Measurements from ENCODE around the gene RAB18. TPM values are rescaled to one million over a fixed set of nuclear protein-coding genes. Genes with fewer than 3 reads are reported as not detected.

Gene RAB18
- total and polyA plus RNA-seq, 2 of the 8 experiments (the other 6 are each of a cell fraction or from before 2014, with no cell fraction given): 14.7 to 69.7 TPM

DNA sequence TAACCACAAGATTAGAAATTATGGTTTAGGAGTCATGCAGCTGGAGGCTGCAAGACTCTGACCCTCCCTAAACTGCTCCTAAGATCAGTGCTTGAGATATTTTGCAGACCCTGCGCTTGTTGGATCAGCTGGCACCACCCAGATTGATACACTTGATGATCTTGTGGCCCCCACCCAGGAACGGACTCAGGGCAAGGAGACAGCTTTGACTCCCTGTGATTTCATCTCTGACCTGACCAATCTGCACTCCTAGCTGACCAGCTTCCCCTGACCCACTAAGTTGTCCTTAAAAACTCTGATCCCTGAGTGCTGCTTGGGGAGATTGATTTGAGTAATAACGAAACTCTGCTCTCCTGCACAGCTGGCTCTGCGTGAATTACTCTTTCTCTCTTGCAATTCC is 8.0 kb upstream of the RAB18 start:
- no peak overlapping the region for H3K4me2 ChIP-seq (ENCODE audit: insufficient read depth in 1 of 2, low read depth in 2 of 2, low read length in 2 of 2)
- H4K20me1 ChIP-seq (replicated peaks in 1 of 2; ENCODE audit: control insufficient read depth in 1 of 2, insufficient read depth in 2 of 2, low read length in 2 of 2): no peaks in the 10 kb centered on the region
- no peaks in the 10 kb centered on the region for H3K79me2 ChIP-seq (ENCODE audit: control insufficient read depth in 1 of 2, insufficient read depth in 2 of 2, low read length in 2 of 2)
- H3K56ac ChIP-seq (replicated peaks; ENCODE audit: insufficient read length, low read depth, low read length): no peak overlapping the region
- no peak overlapping the region for H3K27ac ChIP-seq (ENCODE audit: low read depth, low read length)
- no peak overlapping the region for H2BK20ac ChIP-seq (ENCODE audit: low read length)
- H2BK12ac ChIP-seq (ENCODE audit: low read depth, low read length): no peak overlapping the region
- H3K23me2 ChIP-seq (ENCODE audit: low read depth, low read length): no peaks in the 10 kb centered on the region
- ChIA-PET CTCF (ENCODE audit: partially characterized antibody) (no interaction called here), POLR2A (ENCODE audit: partially characterized antibody) (no interaction called here)
- H3K9ac ChIP-seq (replicated peaks in 1 of 4; ENCODE audit: extremely low read depth in 1 of 4, low read depth in 3 of 4, low read length in 3 of 4): no peak overlapping the region
- no peak overlapping the region for H2BK15ac ChIP-seq (ENCODE audit: low read length)
- no peak overlapping the region for H4K91ac ChIP-seq (replicated peaks; ENCODE audit: insufficient read length, low read length)
- H2BK5ac ChIP-seq (ENCODE audit: low read depth, low read length): no peak overlapping the region
- no peak overlapping the region for H3K23ac ChIP-seq (ENCODE audit: insufficient read length)
- no peak overlapping the region for H3K18ac ChIP-seq (ENCODE audit: extremely low read depth, low read length)
- no peak overlapping the region for H4K8ac ChIP-seq (ENCODE audit: extremely low read depth, insufficient read depth, low read length)
- 96% methylated on average over 4 of the region's 4 CpGs; no CpG with 5 or more reads in 1 of the 2 experiments for WGBS, 2 experiments (ENCODE audit: extremely low coverage in 1 of 2, insufficient coverage in 1 of 2, insufficient read length in 1 of 2, insufficient replicate concordance in 2 of 2, low coverage in 1 of 2, low lambda C conversion rate in 2 of 2, missing lambda C conversion rate in 1 of 2)
- no peak overlapping the region for H2AK5ac ChIP-seq (ENCODE audit: low read depth, low read length)
- H2AFZ ChIP-seq (ENCODE audit: low read length): peak overlapping the region; percentile 89; the same call in 1 of the 2 replicates
- FAIRE-seq (no peak), DNase-seq (ENCODE audit: low read depth in 1 of 2, low spot score in 2 of 2) (no peak)
- no peak overlapping the region for H3K4me3 ChIP-seq (ENCODE audit: extremely low read depth in 1 of 4, insufficient read depth in 2 of 4, low read depth in 3 of 4, low read length in 4 of 4)
- H2BK120ac ChIP-seq (replicated peaks; ENCODE audit: low read depth, low read length): no peak overlapping the region
- H3K36me3 ChIP-seq (ENCODE audit: control insufficient read depth in 2 of 4, insufficient read depth in 4 of 4, low read length in 3 of 4): no peaks in the 10 kb centered on the region
- no peak overlapping the region for H4K5ac ChIP-seq (ENCODE audit: insufficient read length, low read depth, low read length)
- no peak overlapping the region for H3K4ac ChIP-seq (replicated peaks; ENCODE audit: insufficient read length, low read depth, low read length)
- H3K79me1 ChIP-seq (ENCODE audit: low read depth, low read length): no peaks in the 10 kb centered on the region
- no peak for TF ChIP-seq EGR1 (IDR thresholded peaks at IDR 0.05; ENCODE audit: borderline replicate concordance, low read depth, low read length)
- TF ChIP-seq SIN3A (conservative IDR thresholded peaks at IDR 0.05 in 1 of 2, IDR thresholded peaks at IDR 0.05 in 1 of 2; ENCODE audit: low read depth in 1 of 2, low read length in 2 of 2): no peak
- TF ChIP-seq, protein P1, sequence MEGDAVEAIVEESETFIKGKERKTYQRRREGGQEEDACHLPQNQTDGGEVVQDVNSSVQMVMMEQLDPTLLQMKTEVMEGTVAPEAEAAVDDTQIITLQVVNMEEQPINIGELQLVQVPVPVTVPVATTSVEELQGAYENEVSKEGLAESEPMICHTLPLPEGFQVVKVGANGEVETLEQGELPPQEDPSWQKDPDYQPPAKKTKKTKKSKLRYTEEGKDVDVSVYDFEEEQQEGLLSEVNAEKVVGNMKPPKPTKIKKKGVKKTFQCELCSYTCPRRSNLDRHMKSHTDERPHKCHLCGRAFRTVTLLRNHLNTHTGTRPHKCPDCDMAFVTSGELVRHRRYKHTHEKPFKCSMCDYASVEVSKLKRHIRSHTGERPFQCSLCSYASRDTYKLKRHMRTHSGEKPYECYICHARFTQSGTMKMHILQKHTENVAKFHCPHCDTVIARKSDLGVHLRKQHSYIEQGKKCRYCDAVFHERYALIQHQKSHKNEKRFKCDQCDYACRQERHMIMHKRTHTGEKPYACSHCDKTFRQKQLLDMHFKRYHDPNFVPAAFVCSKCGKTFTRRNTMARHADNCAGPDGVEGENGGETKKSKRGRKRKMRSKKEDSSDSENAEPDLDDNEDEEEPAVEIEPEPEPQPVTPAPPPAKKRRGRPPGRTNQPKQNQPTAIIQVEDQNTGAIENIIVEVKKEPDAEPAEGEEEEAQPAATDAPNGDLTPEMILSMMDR (IDR thresholded peaks at IDR 0.05; ENCODE audit: control extremely low read depth in 1 of 3, insufficient read depth in 1 of 3, low read depth in 1 of 3, low read length in 3 of 3): no peak
- TF ChIP-seq FOSL1 (IDR thresholded peaks at IDR 0.05; ENCODE audit: insufficient read depth, low read depth, low read length): no peak
- no peak for TF ChIP-seq NANOG (IDR thresholded peaks at IDR 0.05; ENCODE audit: insufficient read depth, low read depth, low read length, poor library complexity, severe bottlenecking)
- TF ChIP-seq TEAD4 (IDR thresholded peaks at IDR 0.05; ENCODE audit: low read depth, low read length): no peak
- TF ChIP-seq POU5F1 (IDR thresholded peaks at IDR 0.05; ENCODE audit: low read depth, low read length): no peak
- no peak for TF ChIP-seq YY1 (IDR thresholded peaks at IDR 0.05; ENCODE audit: low read depth, low read length)
- no peak for TF ChIP-seq KDM4A (IDR thresholded peaks at IDR 0.05; ENCODE audit: low read depth, low read length, severe bottlenecking)
- no peak for TF ChIP-seq CBX5 (IDR thresholded peaks at IDR 0.05; ENCODE audit: low read depth, low read length)
- no peak for TF ChIP-seq GABPA (IDR thresholded peaks at IDR 0.05; ENCODE audit: borderline replicate concordance, insufficient read depth, low read length)
- no peaks in the 10 kb centered on the region for H3K9me3 ChIP-seq (ENCODE audit: insufficient read depth in 2 of 2, low read depth in 1 of 2, low read length in 1 of 2)
- no peak overlapping the region for H3K14ac ChIP-seq (ENCODE audit: insufficient read length)
- H3K27me3 ChIP-seq (replicated peaks in 1 of 4; ENCODE audit: control insufficient read depth in 3 of 4, extremely low read depth in 1 of 4, insufficient read depth in 3 of 4, low read length in 3 of 4): no peaks in the 10 kb centered on the region
- no peaks in the 10 kb centered on the region for H3K4me1 ChIP-seq (replicated peaks in 1 of 4; ENCODE audit: control insufficient read depth in 3 of 4, insufficient read depth in 4 of 4, low read length in 3 of 4)
